ENCODE data around the gene PAK5. TPM values are rescaled to one million over a fixed set of nuclear protein-coding genes. Genes with fewer than 3 reads are reported as not detected.

The PAK5 gene
- total and polyA plus RNA-seq, 2 of the 13 experiments (the other 11 are each of a cell fraction or from before 2014, with no cell fraction given): not detected

- no peak for TF ChIP-seq NFIB (CRISPR knock-in tag; IDR thresholded peaks at IDR 0.05; ENCODE audit: borderline replicate concordance)
- no peak for TF ChIP-seq ZC3H4 (CRISPR knock-in tag; IDR thresholded peaks at IDR 0.05; ENCODE audit: borderline replicate concordance)
- TF ChIP-seq LCORL (IDR thresholded peaks at IDR 0.05): no peak
- TF ChIP-seq LCORL (CRISPR knock-in tag; IDR thresholded peaks at IDR 0.05): no peak
- peak; percentile 89; the same call in 1 of the 2 replicates for TF ChIP-seq WIZ (CRISPR knock-in tag; IDR thresholded peaks at IDR 0.05)
- no peak for TF ChIP-seq ZNF280B (CRISPR knock-in tag; IDR thresholded peaks at IDR 0.05; ENCODE audit: borderline replicate concordance)
- TF ChIP-seq ZNF629 (CRISPR knock-in tag; conservative IDR thresholded peaks at IDR 0.05): no peak
- no peak for TF ChIP-seq ZNF737 (CRISPR knock-in tag; IDR thresholded peaks at IDR 0.05; ENCODE audit: borderline replicate concordance)
- no peak for TF ChIP-seq MXI1 (IDR thresholded peaks at IDR 0.05; ENCODE audit: borderline replicate concordance, low read depth, low read length)
- TF ChIP-seq ONECUT2 (CRISPR knock-in tag; IDR thresholded peaks at IDR 0.05): 0 out of 2 replicates have a peak, but pooled peaks have one; percentile 30
- no peak for TF ChIP-seq U2AF1 (optimal IDR thresholded peaks at IDR 0.05; ENCODE audit: low read depth, low read length)
- TF ChIP-seq HOXA9 (CRISPR knock-in tag; IDR thresholded peaks at IDR 0.05; ENCODE audit: borderline replicate concordance): no peak
- TF ChIP-seq MIER2 (CRISPR knock-in tag; IDR thresholded peaks at IDR 0.05): peak; percentile 96
- TF ChIP-seq, protein P1, sequence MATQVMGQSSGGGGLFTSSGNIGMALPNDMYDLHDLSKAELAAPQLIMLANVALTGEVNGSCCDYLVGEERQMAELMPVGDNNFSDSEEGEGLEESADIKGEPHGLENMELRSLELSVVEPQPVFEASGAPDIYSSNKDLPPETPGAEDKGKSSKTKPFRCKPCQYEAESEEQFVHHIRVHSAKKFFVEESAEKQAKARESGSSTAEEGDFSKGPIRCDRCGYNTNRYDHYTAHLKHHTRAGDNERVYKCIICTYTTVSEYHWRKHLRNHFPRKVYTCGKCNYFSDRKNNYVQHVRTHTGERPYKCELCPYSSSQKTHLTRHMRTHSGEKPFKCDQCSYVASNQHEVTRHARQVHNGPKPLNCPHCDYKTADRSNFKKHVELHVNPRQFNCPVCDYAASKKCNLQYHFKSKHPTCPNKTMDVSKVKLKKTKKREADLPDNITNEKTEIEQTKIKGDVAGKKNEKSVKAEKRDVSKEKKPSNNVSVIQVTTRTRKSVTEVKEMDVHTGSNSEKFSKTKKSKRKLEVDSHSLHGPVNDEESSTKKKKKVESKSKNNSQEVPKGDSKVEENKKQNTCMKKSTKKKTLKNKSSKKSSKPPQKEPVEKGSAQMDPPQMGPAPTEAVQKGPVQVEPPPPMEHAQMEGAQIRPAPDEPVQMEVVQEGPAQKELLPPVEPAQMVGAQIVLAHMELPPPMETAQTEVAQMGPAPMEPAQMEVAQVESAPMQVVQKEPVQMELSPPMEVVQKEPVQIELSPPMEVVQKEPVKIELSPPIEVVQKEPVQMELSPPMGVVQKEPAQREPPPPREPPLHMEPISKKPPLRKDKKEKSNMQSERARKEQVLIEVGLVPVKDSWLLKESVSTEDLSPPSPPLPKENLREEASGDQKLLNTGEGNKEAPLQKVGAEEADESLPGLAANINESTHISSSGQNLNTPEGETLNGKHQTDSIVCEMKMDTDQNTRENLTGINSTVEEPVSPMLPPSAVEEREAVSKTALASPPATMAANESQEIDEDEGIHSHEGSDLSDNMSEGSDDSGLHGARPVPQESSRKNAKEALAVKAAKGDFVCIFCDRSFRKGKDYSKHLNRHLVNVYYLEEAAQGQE (IDR thresholded peaks at IDR 0.05; ENCODE audit: borderline replicate concordance in 1 of 2, low read depth in 1 of 2, low read length in 2 of 2): peak; percentile 75 to 98
- TF ChIP-seq PTBP1 (IDR thresholded peaks at IDR 0.05; ENCODE audit: low read depth, low read length, poor library complexity, severe bottlenecking): no peak
- TF ChIP-seq ZBTB26 (CRISPR knock-in tag; IDR thresholded peaks at IDR 0.05; ENCODE audit: borderline replicate concordance): no peak
- TF ChIP-seq ZNF770 (CRISPR knock-in tag; IDR thresholded peaks at IDR 0.05): no peak
- TF ChIP-seq RXRB (CRISPR knock-in tag; IDR thresholded peaks at IDR 0.05; ENCODE audit: borderline replicate concordance): 0 out of 2 replicates have a peak, but pooled peaks have one; percentile 16
- TF ChIP-seq KDM4B (CRISPR knock-in tag; IDR thresholded peaks at IDR 0.05): peak; percentile 71; the same call in 1 of the 2 replicates
These were observed 178.5 kb downstream of the PAK5 start (continued) for GRCh38 chr20:9660236-9660868.
